Measurements from ENCODE around the gene MTA3. TPM values are rescaled to one million over a fixed set of nuclear protein-coding genes. Genes with fewer than 3 reads are reported as not detected.

MTA3 gene
- polyA plus RNA-seq, 4 donors: 65.6 to 79.2 (median 71.2) TPM

GRCh38 chr2:42755191-42755880, 186.9 kb downstream of the MTA3 start:
- DNase-seq (ENCODE audit: low read depth in 4 of 4, low spot score in 3 of 4): no peak

GRCh38 chr2:42756150-42756775, 187.8 kb downstream of the MTA3 start:
- no peak for DNase-seq (ENCODE audit: low read depth in 4 of 4, low spot score in 3 of 4)

- no peak for DNase-seq (ENCODE audit: low read depth in 4 of 4, low spot score in 3 of 4)
Measured at GRCh38 chr2:42756966-42757513, 188.6 kb downstream of the MTA3 start.

DNA sequence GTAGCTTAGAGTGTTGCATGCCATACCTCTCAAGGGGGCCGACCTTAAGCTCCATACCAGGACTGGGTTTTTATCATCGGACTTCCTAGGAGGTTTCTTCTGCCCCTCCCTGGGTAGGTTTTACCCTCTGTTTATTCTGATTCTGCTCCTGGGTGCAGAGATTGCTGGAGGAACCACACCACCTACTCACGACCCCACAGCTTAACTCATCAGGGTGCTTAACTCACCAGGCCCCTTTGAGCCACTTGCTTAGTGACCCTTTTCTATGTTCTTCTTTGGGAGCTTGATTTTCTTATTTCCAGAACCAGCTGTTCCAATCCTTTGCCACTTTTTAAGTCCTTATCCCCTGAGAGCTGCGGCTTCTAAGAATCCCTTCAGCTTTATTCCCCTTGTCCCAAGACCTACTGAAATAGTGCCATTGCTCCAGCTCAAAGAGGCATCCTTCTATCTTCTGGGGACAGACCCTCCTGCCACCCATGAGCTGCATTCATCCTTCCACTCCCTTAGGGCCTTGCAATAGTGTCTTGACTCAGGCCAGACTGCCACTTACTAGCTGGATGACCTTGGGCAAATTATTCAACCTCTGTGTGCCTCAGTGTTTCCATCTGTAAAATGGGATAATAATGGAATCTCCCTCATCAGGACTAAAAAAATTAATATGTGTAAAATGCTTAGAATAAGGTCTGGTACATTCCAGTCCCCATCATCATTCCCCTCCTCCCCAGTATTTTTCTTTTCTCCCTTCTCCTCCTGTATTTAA, 189.7 kb downstream of the MTA3 start:
- no peak for DNase-seq (ENCODE audit: low read depth in 4 of 4, low spot score in 3 of 4)

DNA sequence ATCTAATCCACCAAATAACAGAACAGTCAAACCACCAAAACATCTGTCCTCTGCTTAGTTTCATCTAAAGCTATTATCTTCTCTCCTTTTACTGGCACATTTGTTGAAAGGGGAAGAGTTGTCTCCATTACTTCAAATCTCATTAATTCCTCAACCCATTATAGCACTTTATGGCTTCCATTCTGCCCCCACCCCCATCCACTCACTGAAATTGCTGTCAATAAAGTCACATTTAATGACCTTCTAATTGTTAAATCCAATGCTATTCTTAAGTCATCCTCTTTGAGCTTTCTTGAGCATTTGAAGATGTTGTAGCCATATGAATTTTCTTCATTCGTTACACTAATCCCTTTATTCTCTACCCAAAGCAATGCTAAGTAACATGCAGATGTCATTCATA, 190.3 kb downstream of the MTA3 start:
- no peak for DNase-seq (ENCODE audit: low read depth in 4 of 4, low spot score in 3 of 4)

DNA sequence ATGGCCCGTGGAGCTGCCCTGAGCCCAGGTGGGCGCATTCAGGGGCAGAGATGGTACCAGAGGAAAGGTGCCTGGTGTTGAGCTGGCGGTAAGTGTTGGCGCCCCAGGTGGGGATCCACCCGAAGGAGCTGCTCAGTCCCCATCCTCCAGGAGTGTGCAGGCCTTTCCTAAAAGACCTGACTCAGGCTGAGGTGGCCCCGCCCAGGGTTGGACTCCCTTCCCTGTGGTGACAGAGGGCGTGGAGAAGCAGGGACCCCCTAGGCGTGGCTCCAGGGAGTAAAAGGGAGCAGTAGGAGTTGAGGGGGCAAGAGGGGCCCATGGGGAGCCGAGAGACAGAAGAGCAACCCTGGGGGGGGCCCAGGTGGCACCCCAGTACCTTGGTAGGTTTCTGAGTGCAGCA, 193.1 kb downstream of the MTA3 start:
- DNase-seq (ENCODE audit: low read depth in 4 of 4, low spot score in 3 of 4): no peak

GRCh38 chr2:42762155-42762554, 193.7 kb downstream of the MTA3 start:
- no peak for DNase-seq (ENCODE audit: low read depth in 4 of 4, low spot score in 3 of 4)

- no peak for DNase-seq (ENCODE audit: low read depth in 4 of 4, low spot score in 3 of 4)
Measured at GRCh38 chr2:42762823-42763804, 194.7 kb downstream of the MTA3 start.

DNA sequence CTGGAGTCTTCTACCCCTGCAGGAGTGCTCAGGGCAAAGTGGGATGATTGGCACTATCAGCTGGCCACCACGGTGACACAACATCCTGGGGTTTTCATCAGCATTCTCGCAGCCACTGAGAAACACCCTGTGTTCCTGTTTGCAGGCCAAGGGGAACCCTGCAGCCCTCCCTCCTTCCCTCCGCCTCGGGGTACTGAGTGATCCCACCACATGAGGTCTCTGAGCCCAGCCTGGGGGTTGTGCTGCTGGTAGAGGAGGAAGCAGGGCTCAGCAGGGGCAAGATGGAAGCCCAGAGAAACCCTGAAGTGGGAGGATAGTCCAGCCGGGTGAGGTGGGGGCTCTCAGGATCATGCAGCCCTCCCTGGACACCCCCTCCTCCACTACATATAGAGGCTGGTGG, 195.7 kb downstream of the MTA3 start, which contains the start of gene OXER1:
TSS of gene OXER1 (minus strand) at position 40 of the 400 bp plus-strand sequence. CDS start 73 bp downstream, outside the sequence.
- DNase-seq (ENCODE audit: low read depth in 4 of 4, low spot score in 3 of 4): no peak

DNA sequence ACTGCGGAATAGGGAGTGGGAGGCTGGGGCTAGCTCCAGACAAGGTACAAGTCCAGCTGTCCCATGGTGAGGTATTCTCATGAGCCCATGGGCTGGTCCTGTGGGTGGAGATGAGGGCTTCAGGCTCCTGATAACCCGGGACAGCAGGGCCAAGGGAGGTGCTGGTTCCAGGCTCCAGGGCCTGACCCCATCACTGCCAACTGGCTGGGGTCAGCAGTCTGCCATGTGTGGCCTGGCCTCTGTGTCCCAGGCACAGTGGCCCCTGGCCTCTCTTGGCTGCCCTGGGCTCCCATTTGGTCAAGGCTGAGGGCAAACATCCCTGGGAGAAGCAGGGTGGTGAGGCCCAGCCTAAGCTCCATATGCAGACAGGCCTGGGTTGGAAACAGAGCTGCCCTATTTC, 196.5 kb downstream of the MTA3 start:
- no peak for DNase-seq (ENCODE audit: low read depth in 4 of 4, low spot score in 3 of 4)

GRCh38 chr2:42765686-42766085, 197.3 kb downstream of the MTA3 start:
- DNase-seq (ENCODE audit: low read depth in 4 of 4, low spot score in 3 of 4): no peak

DNA sequence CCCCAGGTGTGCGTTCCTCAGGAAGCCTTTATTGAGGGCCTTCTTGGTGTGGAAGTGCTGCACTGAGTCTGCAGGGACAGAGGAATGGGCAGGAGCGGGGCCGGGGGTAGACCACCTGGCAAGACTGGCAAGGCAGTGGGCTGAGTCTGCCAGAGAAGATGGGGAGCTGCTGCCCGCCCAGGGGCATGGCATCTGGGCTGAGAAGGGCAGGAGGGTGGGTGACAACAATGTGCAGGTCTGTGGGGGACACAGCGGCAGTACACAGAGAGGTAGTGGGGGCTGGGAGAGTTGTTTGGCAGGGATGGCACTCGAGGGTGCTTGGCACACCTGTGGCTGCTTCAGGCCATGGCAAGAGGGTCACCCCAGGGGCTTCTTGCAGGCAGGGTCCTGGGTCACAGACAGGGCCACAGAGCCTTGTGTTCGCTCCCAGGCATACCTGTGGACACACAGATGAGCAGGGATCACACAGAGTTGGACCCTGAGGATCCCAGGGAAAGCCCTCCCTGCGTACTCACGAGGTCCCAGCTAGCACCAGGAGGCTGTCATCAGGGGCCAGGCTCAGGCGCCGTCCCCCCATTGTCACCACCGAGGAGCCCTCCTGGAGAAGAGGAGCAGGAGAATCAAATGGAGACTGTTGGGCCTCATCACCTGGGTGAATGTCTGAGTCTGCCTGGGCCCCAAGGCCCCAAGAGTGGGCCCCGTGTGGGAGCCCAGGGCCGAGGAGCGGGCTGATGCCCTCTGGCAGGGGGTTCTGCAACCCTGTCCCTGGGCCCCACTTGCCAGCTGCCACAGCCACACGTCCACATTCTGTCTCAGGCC, 198.9 kb downstream of the MTA3 start:
- DNase-seq (ENCODE audit: low read depth in 4 of 4, low spot score in 3 of 4): no peak

DNA sequence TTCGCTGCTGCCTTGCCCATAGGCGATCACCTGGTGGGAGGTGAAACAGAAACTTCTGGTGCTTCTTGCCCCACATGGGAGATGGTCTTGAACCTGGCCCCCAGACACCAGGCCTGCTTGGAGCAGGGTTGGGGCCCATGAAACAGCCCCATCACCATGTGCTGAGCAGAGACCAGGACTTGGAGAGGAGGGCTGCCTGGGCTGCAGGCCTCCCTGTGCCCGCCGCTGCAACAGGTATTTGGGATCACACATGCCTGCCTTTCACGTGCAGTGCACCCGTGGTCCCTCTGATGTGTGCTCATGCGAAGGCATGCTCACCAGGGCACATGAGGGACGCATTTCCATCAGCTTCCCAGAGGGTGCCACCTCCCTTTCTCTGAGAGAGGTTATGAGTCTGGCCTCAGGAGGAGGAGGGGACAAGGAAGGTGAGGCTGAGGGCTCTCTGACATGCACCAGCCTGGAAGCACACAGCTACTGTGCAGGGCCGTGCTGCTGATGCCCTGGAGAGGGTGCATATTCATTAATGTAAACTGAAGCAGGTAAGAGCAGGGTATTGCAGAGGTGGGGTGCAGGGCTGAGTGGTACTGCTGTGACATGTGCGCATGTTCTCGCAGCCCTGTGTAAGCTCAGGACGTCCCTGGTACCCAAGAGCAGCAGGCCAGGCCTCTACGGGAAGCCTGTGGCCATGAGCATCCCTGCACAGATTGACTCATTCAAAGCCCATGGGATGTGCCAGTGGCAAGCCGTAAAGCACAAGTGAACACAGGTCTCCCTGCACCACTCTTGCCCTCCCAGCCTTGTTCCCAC, 199.7 kb downstream of the MTA3 start:
- DNase-seq (ENCODE audit: low read depth in 4 of 4, low spot score in 3 of 4): no peak

GRCh38 chr2:42768706-42769256, 200.3 kb downstream of the MTA3 start:
- DNase-seq (ENCODE audit: low read depth in 4 of 4, low spot score in 3 of 4): no peak

GRCh38 chr2:42769583-42770287, 201.3 kb downstream of the MTA3 start:
- DNase-seq (ENCODE audit: low read depth in 4 of 4, low spot score in 3 of 4): no peak

DNA sequence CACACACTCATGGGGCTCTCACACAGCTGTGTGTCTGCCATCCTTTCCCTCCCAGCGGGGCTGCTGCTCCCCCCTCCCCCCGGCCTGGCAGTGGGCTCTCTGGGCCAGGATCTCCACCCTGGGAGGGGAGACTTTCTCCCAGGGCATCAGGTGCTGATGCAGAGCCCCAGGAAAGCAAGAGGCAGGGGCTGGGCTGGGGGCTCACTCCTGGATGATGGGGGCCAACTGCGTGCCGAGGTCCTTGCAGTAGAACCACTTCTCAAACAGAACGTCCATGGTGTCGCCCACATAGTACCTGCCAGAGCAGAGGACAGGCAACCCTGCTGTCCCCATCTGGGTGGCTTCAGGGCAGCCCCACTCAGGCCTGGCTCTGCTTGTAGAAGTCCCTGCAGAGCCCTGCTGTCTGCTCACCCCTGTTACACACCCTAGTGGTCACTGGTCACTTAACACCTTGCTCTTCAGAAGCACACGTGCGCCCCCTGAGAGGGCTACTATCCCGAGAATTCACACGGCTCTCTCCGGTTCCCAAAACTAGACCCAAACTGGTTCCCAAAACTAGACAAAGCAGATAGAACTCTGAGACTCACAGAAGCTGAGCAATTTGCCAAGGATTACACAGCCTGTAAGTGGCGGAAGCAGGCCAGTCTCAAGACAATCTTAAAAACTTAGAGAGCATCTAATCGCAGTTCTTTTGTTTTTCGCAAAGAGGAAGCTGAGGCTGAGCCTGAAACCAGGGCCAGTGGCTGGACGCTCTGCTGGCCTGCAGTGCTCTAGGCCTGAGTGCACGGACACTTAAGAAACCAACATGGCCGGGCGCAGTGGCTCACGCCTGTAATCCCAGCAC, 202.1 kb downstream of the MTA3 start:
- DNase-seq (ENCODE audit: low read depth in 4 of 4, low spot score in 3 of 4): no peak

All from left renal pelvis (tissue), 4 donors.